Measurements from ENCODE around the gene VWC2. TPM values are rescaled to one million over a fixed set of nuclear protein-coding genes. Genes with fewer than 3 reads are reported as not detected.

Gene VWC2
- total RNA-seq, 1 donor from 2014 or later = 1.2 TPM

DNA sequence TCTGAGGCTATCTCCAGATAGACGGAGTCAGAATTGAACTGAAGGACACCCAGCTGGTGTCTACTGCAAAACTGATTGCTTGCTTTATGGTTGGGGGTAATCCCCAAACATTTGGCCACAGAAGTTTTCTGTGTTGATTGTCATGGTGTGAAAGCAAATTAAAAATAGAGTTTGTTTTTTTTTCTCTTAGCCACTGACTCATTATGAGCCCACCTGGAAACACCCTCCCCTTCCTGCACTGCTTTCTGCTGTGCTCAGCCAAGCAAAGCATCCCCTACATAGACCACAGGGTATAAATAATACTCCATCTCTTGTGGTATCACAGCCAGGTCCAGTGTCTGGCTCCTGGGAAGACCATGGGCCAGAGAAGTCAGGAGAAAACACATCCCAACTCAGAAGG lies 6.5 kb upstream of the VWC2 start:
- peaks cover 5% of the 10 kb centered on the region for H3K27me3 Mint-ChIP-seq (ENCODE audit: unreplicated experiment)
- DNase-seq = no peak
- H3K4me1 Mint-ChIP-seq (ENCODE audit: low read depth, unreplicated experiment) = peaks cover 11% of the 10 kb centered on the region
- H3K9me3 Mint-ChIP-seq (ENCODE audit: unreplicated experiment) = peaks cover 5% of the 10 kb centered on the region
- TF ChIP-seq, protein P1, sequence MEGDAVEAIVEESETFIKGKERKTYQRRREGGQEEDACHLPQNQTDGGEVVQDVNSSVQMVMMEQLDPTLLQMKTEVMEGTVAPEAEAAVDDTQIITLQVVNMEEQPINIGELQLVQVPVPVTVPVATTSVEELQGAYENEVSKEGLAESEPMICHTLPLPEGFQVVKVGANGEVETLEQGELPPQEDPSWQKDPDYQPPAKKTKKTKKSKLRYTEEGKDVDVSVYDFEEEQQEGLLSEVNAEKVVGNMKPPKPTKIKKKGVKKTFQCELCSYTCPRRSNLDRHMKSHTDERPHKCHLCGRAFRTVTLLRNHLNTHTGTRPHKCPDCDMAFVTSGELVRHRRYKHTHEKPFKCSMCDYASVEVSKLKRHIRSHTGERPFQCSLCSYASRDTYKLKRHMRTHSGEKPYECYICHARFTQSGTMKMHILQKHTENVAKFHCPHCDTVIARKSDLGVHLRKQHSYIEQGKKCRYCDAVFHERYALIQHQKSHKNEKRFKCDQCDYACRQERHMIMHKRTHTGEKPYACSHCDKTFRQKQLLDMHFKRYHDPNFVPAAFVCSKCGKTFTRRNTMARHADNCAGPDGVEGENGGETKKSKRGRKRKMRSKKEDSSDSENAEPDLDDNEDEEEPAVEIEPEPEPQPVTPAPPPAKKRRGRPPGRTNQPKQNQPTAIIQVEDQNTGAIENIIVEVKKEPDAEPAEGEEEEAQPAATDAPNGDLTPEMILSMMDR (IDR thresholded peaks at IDR 0.05; ENCODE audit: partially characterized antibody, unreplicated experiment) = no peak
- H3K36me3 Mint-ChIP-seq (ENCODE audit: unreplicated experiment) = no peaks in the 10 kb centered on the region
- no peak overlapping the region for H3K27ac Mint-ChIP-seq (ENCODE audit: unreplicated experiment)
- no peak overlapping the region for H3K4me3 Mint-ChIP-seq (ENCODE audit: unreplicated experiment)

DNA sequence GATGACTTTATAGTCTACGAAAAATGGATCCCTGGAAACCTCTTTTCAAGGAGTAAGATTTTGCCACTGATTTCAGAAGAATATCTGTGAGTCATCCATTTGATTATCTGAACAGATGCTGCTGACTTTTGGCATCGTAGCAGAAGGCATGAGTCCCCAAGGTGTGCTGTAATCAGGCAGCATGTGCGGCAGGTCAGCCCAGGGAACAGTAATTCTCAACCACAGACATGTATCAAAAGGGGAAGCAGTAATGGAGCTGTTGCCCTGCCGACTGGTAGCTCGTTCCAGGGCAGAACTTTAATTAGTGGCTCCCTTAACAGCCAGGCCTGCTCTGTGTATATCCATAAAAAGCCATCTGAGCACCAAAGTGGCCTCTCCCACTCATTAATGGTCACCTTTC lies 5.7 kb upstream of the VWC2 start:
- peaks cover under 1% of the 10 kb centered on the region for H3K36me3 Mint-ChIP-seq (ENCODE audit: unreplicated experiment)
- peaks cover 6% of the 10 kb centered on the region for H3K9me3 Mint-ChIP-seq (ENCODE audit: unreplicated experiment)

DNA sequence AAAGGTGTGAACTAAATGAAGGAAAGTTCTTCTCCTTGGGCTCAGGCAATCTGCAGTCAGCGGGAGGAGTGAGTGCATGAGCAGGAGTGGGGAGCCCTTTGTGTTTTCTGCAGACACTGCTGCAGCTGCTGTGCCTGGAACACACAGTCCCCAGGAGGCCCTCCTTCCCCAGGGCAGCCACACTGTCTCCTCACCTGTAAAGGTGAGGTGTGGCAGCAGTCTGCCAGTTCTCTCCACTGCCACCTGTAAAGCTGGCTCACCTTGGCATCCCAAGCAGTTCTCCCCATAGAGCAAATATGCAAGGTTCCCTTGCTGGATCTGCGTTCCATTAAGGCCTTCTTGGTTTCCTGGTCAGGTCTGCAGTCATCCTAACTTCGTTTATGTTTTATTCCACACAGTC lies 5.2 kb upstream of the VWC2 start:
- Mint-ChIP-seq H3K27me3 (ENCODE audit: unreplicated experiment) (peaks cover 15% of the 10 kb centered on the region), H3K36me3 (ENCODE audit: unreplicated experiment) (peaks cover 6% of the 10 kb centered on the region), H3K4me1 (ENCODE audit: low read depth, unreplicated experiment) (peaks cover 8% of the 10 kb centered on the region), H3K9me3 (ENCODE audit: unreplicated experiment) (peaks cover 11% of the 10 kb centered on the region), H3K4me3 (ENCODE audit: unreplicated experiment) (no peak overlapping the region), H3K27ac (ENCODE audit: unreplicated experiment) (no peak overlapping the region)
- DNase-seq = no peak
- TF ChIP-seq, protein P1 (IDR thresholded peaks at IDR 0.05; ENCODE audit: partially characterized antibody, unreplicated experiment) = no peak

More for the DNA sequence above, 5.7 kb upstream of the VWC2 start:
- Mint-ChIP-seq H3K27ac (ENCODE audit: unreplicated experiment) (peak overlapping the region; percentile 50), H3K4me1 (ENCODE audit: low read depth, unreplicated experiment) (peaks cover 6% of the 10 kb centered on the region), H3K4me3 (ENCODE audit: unreplicated experiment) (no peak overlapping the region), H3K27me3 (ENCODE audit: unreplicated experiment) (peaks cover 10% of the 10 kb centered on the region)
- TF ChIP-seq, protein P1 (IDR thresholded peaks at IDR 0.05; ENCODE audit: partially characterized antibody, unreplicated experiment) = no peak
- no peak for DNase-seq

DNA sequence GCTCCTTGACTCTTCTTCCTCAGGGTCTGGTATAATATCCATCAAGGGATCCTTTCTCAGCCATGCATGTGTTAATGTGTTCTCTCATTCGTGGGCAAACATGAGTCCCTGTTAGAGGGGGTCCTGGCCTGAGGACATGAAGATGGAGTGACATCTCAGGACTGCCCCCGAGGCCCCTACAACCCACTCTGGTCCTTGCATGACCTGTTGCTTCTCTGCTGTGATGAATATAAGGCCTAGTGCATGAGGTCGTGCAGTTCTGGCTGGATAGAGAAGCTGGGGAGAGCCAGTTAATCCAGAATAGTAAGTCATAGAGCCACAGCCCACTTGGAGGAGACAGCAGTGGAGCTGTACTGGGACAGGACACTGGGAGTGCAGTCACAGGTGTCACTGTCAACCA lies 4.6 kb upstream of the VWC2 start:
- H3K4me3 Mint-ChIP-seq (ENCODE audit: unreplicated experiment) = no peak overlapping the region

DNA sequence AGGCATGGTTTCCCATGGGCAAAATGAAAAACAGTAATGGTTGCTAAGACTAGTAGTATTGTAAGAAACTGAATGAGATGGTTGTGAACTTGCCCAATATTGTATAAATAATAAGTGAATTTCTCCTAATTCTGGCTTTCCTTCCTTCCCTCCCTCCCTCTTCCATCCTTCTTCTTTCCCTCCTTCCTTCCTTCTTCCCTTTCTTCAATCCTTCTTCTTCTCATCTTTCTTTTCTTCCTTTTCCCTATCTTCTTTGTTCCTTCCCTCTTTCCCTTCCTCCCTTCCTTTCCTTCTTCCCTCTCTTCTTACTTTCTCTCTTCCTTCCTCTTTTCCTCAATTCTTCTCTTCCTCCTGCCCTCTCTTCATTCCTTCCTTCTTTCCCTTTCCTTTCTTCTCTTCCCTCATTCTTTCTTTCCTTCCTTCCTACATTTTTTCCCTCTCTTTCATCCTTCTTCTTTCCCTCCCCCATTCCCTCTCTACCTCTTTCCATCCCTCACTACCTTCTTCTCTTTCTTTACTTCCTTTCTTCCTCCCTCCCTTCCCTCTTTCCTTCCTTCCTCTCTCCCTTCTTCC lies 4.1 kb upstream of the VWC2 start:
- TF ChIP-seq, protein P1 (IDR thresholded peaks at IDR 0.05; ENCODE audit: partially characterized antibody, unreplicated experiment) = no peak
- DNase-seq = no peak
- peaks cover 15% of the 10 kb centered on the region for H3K27me3 Mint-ChIP-seq (ENCODE audit: unreplicated experiment)
- H3K4me3 Mint-ChIP-seq (ENCODE audit: unreplicated experiment) = no peak overlapping the region
- no peak overlapping the region for H3K27ac Mint-ChIP-seq (ENCODE audit: unreplicated experiment)
- H3K4me1 Mint-ChIP-seq (ENCODE audit: low read depth, unreplicated experiment) = peaks cover 8% of the 10 kb centered on the region
- H3K36me3 Mint-ChIP-seq (ENCODE audit: unreplicated experiment) = peaks cover 6% of the 10 kb centered on the region
- peaks cover 11% of the 10 kb centered on the region for H3K9me3 Mint-ChIP-seq (ENCODE audit: unreplicated experiment)

More for the DNA sequence above, 4.6 kb upstream of the VWC2 start:
- DNase-seq = no peak
- TF ChIP-seq, protein P1 (IDR thresholded peaks at IDR 0.05; ENCODE audit: partially characterized antibody, unreplicated experiment) = no peak
- peaks cover 15% of the 10 kb centered on the region for H3K27me3 Mint-ChIP-seq (ENCODE audit: unreplicated experiment)
- H3K36me3 Mint-ChIP-seq (ENCODE audit: unreplicated experiment) = peaks cover 6% of the 10 kb centered on the region
- H3K4me1 Mint-ChIP-seq (ENCODE audit: low read depth, unreplicated experiment) = peaks cover 8% of the 10 kb centered on the region
- no peak overlapping the region for H3K27ac Mint-ChIP-seq (ENCODE audit: unreplicated experiment)
- H3K9me3 Mint-ChIP-seq (ENCODE audit: unreplicated experiment) = peaks cover 11% of the 10 kb centered on the region

Data from glutamatergic neuron (in vitro differentiated cells).